ENCODE data around the gene ST3GAL6.

Gene ST3GAL6, protein sequence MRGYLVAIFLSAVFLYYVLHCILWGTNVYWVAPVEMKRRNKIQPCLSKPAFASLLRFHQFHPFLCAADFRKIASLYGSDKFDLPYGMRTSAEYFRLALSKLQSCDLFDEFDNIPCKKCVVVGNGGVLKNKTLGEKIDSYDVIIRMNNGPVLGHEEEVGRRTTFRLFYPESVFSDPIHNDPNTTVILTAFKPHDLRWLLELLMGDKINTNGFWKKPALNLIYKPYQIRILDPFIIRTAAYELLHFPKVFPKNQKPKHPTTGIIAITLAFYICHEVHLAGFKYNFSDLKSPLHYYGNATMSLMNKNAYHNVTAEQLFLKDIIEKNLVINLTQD

DNA sequence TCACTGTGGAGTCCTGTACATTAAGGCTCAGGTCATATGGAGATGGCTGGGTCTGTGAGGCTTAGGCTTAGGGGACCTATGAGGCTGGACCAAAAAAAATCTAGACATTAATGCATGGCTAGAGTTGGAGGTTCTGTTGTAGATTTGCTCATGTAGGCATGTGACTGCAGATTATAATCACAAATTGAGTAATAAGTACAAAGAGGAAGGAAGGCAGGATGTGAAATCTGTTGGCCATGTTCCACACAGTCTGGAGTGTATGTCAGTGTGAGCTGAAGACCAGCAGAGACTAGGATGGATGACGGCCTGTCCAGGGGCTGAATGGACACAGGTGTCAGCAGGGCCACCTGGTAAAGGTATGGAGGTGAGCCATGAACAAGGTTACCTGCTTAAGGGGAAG lies at the start of gene ST3GAL6:
TSS of gene ST3GAL6 (plus strand) at position 265 of the 400 bp plus-strand sequence. CDS start 5,101 bp downstream, outside the sequence.
- H3K4me1 Mint-ChIP-seq (ENCODE audit: low read depth): peaks cover 4% of the 10 kb centered on the region
- H3K36me3 Mint-ChIP-seq (ENCODE audit: low read depth): no peaks in the 10 kb centered on the region
- peaks cover 14% of the 10 kb centered on the region for H3K27me3 Mint-ChIP-seq
- no peak within 1 kb of the TSS for H3K4me3 Mint-ChIP-seq
- H3K9me3 Mint-ChIP-seq: no peaks in the 10 kb centered on the region
- no peak within 1 kb of the TSS for H3K27ac Mint-ChIP-seq

DNA sequence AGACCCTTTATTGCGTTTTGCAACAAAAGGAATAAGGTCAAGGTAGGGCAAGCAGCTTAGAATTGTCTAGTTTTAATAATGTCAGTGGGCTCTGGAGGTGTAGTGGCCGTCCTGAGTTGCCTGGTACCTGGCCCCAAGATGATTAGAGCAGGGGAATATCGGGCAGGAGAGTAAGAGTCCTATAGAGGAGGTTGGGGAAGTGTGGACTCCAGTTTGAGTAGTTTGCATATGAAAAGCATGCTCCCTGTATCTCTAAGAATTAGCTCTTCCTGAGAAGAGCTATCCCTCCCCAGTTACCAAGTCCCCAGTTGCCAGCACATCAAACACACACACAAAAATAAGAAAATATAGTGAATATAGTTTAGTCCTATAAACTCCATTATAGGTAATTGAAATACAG lies 49.2 kb upstream of the ST3GAL6 start:
- Mint-ChIP-seq H3K4me3 (no peak overlapping the region), H3K27me3 (no peaks in the 10 kb centered on the region), H3K9me3 (no peaks in the 10 kb centered on the region), H3K4me1 (ENCODE audit: low read depth) (no peaks in the 10 kb centered on the region), H3K27ac (no peak overlapping the region), H3K36me3 (ENCODE audit: low read depth) (no peaks in the 10 kb centered on the region)

DNA sequence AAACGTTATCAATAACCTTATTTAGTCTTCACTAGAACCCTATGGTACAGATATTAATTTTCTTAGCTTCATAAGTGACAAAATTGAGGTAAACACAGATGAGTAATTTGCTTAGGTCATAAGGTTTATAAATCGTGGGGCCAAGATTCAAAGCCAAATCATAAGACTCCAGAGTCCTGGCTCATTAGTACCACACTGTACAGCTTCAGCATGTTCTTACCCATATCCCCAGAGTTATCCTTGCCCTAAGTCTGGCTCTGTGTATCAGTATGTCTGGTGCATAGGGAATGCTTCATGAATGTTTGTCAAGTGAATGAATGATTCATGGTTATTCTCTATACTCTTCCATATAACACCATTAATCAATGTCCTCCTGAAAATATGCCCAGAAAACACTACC lies 45.6 kb upstream of the ST3GAL6 start:
- no peak overlapping the region for H3K4me3 Mint-ChIP-seq
- H3K36me3 Mint-ChIP-seq (ENCODE audit: low read depth): no peaks in the 10 kb centered on the region
- peaks cover 4% of the 10 kb centered on the region for H3K27me3 Mint-ChIP-seq
- H3K27ac Mint-ChIP-seq: no peak overlapping the region
- H3K4me1 Mint-ChIP-seq (ENCODE audit: low read depth): no peaks in the 10 kb centered on the region
- H3K9me3 Mint-ChIP-seq: no peaks in the 10 kb centered on the region

DNA sequence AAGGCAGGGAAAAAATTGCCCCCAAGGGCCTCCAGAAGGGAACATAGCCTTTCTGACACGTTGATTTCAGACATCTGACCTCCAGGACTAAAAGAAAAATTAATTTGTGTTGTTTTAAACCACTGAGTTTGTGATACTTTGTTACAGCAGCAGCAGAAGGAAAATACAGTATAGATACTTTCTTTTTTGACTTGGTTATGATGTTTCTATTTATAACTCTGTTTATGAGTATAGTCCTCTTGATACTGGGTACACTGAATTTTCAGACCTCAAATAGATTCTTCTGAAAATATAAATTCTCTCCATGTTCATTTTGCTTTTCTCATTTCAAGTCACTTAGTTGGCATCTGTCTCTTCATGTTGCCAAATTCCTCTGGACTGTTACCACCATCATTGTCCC lies 44.4 kb upstream of the ST3GAL6 start:
- Mint-ChIP-seq H3K36me3 (ENCODE audit: low read depth) (no peaks in the 10 kb centered on the region), H3K9me3 (no peaks in the 10 kb centered on the region), H3K4me3 (no peak overlapping the region), H3K27ac (no peak overlapping the region), H3K4me1 (ENCODE audit: low read depth) (no peaks in the 10 kb centered on the region), H3K27me3 (peaks cover 4% of the 10 kb centered on the region)

DNA sequence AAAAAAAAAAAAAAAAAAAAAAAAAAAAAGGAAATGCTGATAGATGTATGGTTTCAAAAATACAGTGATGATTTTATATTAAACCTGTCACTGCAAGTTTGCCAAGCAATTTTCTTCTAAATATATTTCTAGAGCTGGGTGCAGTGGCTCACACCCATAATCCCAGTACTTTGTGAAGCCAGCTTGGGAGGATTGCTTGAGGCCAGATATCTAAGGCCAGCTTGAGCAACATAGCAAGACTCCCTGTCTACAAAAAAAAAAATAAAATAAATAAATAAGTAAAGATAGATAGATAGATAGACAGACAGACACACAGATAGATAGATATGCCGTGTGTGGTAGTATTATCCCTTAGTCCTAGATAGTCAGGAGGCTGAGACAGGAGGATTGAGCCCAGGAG lies 41.4 kb upstream of the ST3GAL6 start:
- H3K36me3 Mint-ChIP-seq (ENCODE audit: low read depth): no peaks in the 10 kb centered on the region
- no peaks in the 10 kb centered on the region for H3K9me3 Mint-ChIP-seq
- no peak overlapping the region for H3K27ac Mint-ChIP-seq
- H3K4me1 Mint-ChIP-seq (ENCODE audit: low read depth): no peaks in the 10 kb centered on the region
- H3K27me3 Mint-ChIP-seq: peaks cover 4% of the 10 kb centered on the region
- no peak overlapping the region for H3K4me3 Mint-ChIP-seq

DNA sequence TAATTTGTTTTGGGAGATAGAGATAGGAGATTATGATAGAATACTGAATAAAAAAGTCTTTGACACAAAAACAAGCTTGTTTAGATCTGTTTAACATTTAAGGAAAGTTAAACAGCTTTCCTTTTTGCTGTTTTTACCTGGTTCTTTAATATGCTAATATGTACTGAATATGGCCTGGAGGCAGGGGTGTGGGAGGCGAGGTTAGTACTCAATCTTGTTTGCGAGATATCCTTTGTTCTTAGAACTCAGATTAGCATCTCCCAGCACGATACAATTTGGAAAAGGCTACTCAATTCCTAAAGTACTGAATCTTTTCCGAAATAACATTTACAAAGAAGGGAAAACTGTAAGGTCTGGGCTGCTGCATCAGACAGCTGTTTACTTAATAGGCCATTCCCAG lies 40.8 kb upstream of the ST3GAL6 start:
- no peaks in the 10 kb centered on the region for H3K9me3 Mint-ChIP-seq
- H3K36me3 Mint-ChIP-seq (ENCODE audit: low read depth): no peaks in the 10 kb centered on the region
- no peaks in the 10 kb centered on the region for H3K4me1 Mint-ChIP-seq (ENCODE audit: low read depth)
- H3K4me3 Mint-ChIP-seq: no peak overlapping the region
- no peak overlapping the region for H3K27ac Mint-ChIP-seq
- H3K27me3 Mint-ChIP-seq: peaks cover 4% of the 10 kb centered on the region

DNA sequence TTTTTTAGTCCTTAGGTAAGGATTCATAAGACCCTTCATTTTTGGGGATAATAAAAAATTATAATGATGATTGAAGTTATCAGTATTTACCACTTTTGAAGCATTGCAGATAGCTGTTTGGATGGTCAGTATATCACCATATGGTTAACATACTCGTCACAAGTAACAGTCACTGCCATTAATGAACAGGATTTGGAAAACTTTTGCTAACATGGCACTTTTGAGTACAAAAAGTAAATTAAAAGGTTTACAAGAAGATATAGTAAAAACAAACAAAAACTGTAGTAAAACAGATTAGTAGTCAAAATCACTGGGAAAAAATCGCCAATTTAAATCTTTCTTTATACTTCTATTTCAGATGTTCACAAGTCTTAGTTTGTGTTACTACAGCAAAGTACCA lies 37.8 kb upstream of the ST3GAL6 start:
- Mint-ChIP-seq H3K4me3 (no peak overlapping the region), H3K9me3 (no peaks in the 10 kb centered on the region), H3K36me3 (ENCODE audit: low read depth) (no peaks in the 10 kb centered on the region), H3K4me1 (ENCODE audit: low read depth) (no peaks in the 10 kb centered on the region), H3K27ac (no peak overlapping the region), H3K27me3 (peaks cover 14% of the 10 kb centered on the region)

DNA sequence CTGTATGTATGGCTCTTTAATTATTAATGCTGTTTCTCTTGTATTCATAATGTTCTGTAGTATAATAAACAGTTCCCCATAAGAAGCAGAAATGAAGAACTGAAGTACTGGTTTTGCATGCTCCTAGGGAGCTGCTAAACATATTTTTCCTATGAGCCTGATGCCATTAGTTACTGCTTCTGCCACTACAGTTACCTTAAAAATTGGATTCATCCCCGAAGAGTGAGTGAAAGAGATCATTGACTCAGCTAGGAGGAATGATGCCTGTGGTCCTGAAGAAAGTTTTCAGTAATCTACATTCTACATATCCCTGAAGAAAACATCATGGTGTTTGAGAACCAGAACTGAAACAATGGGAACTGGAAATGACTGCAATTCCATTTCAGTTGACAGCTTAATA lies 37.1 kb upstream of the ST3GAL6 start:
- H3K4me3 Mint-ChIP-seq: no peak overlapping the region
- H3K36me3 Mint-ChIP-seq (ENCODE audit: low read depth): no peaks in the 10 kb centered on the region
- H3K9me3 Mint-ChIP-seq: no peaks in the 10 kb centered on the region
- H3K27ac Mint-ChIP-seq: no peak overlapping the region
- peaks cover 21% of the 10 kb centered on the region for H3K27me3 Mint-ChIP-seq
- no peaks in the 10 kb centered on the region for H3K4me1 Mint-ChIP-seq (ENCODE audit: low read depth)

DNA sequence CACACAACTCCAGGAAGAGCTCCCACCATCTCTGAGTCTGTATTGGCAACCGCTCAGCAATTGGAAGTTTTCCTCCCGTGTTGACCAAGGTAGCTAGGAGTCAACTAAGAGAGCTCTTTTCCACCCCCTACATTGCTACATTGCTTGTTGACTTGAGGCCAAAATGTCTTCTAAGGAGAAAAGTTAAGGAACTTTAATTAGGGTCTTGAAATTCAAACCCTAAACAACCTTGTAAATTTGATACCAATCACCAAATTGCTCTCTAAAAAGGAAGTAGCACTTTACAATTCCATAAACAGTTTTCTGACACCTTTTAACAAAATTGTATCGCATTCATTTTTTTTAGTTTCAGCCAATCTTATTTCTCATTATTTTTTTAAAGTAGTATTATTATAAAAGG lies 35.5 kb upstream of the ST3GAL6 start:
- Mint-ChIP-seq H3K27ac (no peak overlapping the region), H3K9me3 (no peaks in the 10 kb centered on the region), H3K4me1 (ENCODE audit: low read depth) (peaks cover 3% of the 10 kb centered on the region), H3K36me3 (ENCODE audit: low read depth) (no peaks in the 10 kb centered on the region), H3K27me3 (peaks cover 23% of the 10 kb centered on the region), H3K4me3 (no peak overlapping the region)

DNA sequence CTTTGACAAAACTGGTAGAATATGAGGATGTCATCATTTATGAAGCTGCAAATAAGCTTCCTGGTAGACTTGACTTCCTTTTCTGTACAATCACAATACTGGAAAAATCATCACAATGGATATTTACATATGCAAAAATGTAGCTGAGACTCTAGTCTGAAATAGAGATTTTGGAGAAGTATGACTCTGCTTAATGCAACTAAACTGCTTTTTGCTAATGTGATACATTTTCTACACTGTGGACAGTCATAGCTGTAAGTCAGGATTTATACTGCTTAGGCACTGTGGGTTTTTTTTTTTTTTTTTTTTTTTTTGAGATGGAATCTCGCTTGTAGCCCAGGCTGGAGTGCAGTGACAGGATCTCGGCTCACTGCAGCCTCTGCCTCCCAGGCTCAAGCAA lies 34.5 kb upstream of the ST3GAL6 start:
- Mint-ChIP-seq H3K4me3 (no peak overlapping the region), H3K4me1 (ENCODE audit: low read depth) (peaks cover 9% of the 10 kb centered on the region), H3K36me3 (ENCODE audit: low read depth) (no peaks in the 10 kb centered on the region), H3K27me3 (peaks cover 29% of the 10 kb centered on the region), H3K27ac (no peak overlapping the region), H3K9me3 (no peaks in the 10 kb centered on the region)

DNA sequence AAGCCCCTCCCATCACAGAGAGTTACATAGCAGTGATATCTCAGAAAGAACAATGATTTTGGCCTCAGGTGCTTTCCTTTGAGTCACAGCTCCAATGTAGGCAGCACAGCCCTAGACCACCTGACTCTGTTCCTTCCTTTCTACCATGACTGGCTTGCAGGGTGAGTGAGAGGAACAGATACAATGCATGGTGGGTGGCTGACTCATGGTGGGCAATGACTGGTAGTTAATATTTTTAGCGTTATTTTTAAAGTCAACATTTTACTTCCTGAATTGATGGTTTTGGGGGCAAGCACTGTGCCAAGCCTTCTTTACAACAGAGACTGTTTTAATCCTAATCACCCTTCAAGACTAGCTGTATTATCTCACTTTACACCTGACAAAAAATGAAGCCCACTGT lies 32.8 kb upstream of the ST3GAL6 start:
- no peak overlapping the region for H3K27ac Mint-ChIP-seq
- no peaks in the 10 kb centered on the region for H3K36me3 Mint-ChIP-seq (ENCODE audit: low read depth)
- H3K4me1 Mint-ChIP-seq (ENCODE audit: low read depth): peaks cover 15% of the 10 kb centered on the region
- no peak overlapping the region for H3K4me3 Mint-ChIP-seq
- no peaks in the 10 kb centered on the region for H3K9me3 Mint-ChIP-seq
- peaks cover 45% of the 10 kb centered on the region for H3K27me3 Mint-ChIP-seq

DNA sequence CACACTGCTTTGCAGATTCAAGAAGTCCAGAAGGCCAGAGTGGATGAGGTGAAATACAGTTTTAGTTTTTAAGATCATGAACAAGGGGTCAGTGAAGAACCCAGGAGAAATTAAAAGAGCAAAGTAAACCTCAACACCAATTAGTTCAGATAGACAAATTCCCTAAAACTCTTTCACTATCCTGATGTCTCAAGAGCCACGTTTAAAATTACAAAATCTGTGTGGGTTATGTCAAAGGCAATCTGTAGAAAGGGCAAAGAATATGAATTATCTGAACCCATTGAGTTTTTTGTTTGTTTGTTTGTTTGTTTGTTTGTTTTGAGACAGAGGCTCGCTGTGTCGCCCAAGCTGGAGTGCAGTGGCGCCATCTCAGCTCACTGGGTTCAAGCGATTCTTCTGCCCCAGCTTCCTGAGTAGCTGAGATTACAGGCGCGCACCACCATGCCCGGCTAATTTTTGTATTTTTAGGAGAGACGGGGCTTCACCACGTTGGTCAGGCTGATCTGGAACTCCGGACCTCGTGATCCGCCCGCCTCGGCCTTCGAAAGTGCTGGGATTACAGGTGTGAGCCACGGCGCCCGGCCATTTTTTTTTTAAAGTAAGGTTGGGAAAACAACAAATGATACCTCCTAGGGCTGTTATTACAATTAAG lies 32.1 kb upstream of the ST3GAL6 start:
- no peak overlapping the region for H3K4me3 Mint-ChIP-seq
- H3K27ac Mint-ChIP-seq: no peak overlapping the region
- H3K36me3 Mint-ChIP-seq (ENCODE audit: low read depth): no peaks in the 10 kb centered on the region
- H3K9me3 Mint-ChIP-seq: no peaks in the 10 kb centered on the region
- H3K27me3 Mint-ChIP-seq: peaks cover 48% of the 10 kb centered on the region
- peaks cover 15% of the 10 kb centered on the region for H3K4me1 Mint-ChIP-seq (ENCODE audit: low read depth)

DNA sequence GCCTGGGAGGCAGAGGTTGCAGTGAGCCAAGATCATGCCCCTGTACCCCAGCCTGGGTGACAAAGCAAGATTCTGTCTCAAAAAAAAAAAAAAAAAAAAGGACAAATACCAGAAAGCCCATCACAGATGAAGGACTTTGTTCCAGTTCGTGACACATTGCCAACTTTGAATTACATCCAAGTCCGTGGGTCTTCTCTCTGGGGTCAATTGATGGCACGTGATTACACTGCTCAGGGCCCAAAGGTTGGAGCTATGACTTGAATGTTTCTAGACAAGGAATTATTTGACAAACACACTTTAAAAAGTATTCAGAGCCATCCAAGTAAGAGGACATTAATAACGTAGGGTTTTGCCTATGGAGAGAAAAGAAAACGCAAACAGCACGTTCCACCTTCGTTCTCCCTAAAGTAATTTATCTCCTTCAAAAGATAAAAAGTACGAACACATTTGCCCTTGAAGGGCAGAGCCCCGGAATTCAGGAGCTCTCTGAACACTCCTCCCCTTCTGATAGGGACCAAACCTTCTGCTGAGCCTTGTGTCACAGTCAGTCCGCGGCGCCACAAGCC lies 31.3 kb upstream of the ST3GAL6 start:
- peaks cover 56% of the 10 kb centered on the region for H3K27me3 Mint-ChIP-seq
- H3K27ac Mint-ChIP-seq: no peak overlapping the region
- H3K4me3 Mint-ChIP-seq: peak overlapping the region; percentile 78
- no peaks in the 10 kb centered on the region for H3K9me3 Mint-ChIP-seq
- H3K4me1 Mint-ChIP-seq (ENCODE audit: low read depth): peaks cover 15% of the 10 kb centered on the region
- no peaks in the 10 kb centered on the region for H3K36me3 Mint-ChIP-seq (ENCODE audit: low read depth)

DNA sequence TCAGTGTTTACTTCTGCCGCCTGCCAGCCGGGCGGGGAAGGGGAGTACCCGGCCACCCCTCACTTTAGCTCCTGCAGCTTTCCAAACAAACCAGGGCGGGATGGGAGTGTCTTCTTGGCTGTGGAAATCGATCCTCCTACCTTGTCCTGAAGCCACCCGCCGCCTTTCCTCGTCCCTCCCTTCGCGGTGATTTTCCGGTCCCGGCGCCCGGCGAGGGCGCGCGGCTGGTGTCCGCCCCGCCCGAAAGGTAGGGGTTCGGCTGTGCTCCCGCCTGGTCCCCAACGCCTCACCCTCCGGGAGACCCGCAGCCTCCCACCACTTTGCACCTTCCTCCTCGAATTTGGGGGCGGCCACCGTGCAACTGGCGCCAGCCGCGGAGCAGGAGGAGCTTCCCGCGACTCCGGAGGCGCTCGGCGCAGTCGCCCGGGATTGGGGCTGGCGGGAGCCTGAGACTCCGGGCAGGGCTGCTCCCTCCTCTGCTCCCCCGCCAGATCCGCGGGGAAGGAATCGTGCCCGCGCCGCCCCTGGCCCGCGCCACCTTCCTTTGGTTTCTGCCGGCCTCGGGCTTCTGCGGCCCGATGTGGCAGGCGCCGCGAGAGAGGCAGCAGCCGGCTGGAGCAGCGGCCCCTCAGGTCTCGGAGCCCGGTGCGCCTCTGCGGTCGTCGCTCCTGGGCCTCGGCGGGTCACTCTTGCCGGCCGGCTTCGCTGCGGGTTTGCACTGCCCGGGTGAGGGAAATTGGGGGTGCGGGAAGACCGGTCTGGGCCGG lies 30.7 kb upstream of the ST3GAL6 start:
- no peak overlapping the region for H3K27ac Mint-ChIP-seq

More for the DNA sequence above, 30.7 kb upstream of the ST3GAL6 start:
- Mint-ChIP-seq H3K36me3 (ENCODE audit: low read depth) (no peaks in the 10 kb centered on the region), H3K9me3 (no peaks in the 10 kb centered on the region), H3K4me1 (ENCODE audit: low read depth) (peaks cover 15% of the 10 kb centered on the region), H3K4me3 (peak overlapping the region; percentile 78), H3K27me3 (peaks cover 59% of the 10 kb centered on the region)

Measured in stimulated activated naive CD8-positive, alpha-beta T cell treated with anti-CD3 and anti-CD28 coated beads, Interleukin-15, Interleukin-2, amounts not matched to agents 100 ng/mL and 50 ng/mL, for 24 hours (primary cell).